Ovary (tissue), 3 donors: Measurements from ENCODE around the gene ADARB2.

Experiments
- POLR2A ChIP-seq: fragments of 450-650 bp; IDR thresholded peaks from one replicate; pipeline ENCODE4 v1.6.1; 2017; ENCODE audit warnings: antibody characterized with exemption, mild to moderate bottlenecking, moderate library complexity
- TF ChIP-seq, protein P1 (sequence below), 3 donors: fragments of 450-650 bp in 2 of 3; fragments of 200-600 bp in 1 of 3; IDR thresholded peaks; one replicate each; pipeline versions ENCODE4 v1.5.1 to v1.8.0; 2016 to 2022; ENCODE audit warnings: antibody characterized with exemption in 3 of 3, mild to moderate bottlenecking in 1 of 3
- donor health status: DM: no; HTN: no; CAD: no.

DNA sequence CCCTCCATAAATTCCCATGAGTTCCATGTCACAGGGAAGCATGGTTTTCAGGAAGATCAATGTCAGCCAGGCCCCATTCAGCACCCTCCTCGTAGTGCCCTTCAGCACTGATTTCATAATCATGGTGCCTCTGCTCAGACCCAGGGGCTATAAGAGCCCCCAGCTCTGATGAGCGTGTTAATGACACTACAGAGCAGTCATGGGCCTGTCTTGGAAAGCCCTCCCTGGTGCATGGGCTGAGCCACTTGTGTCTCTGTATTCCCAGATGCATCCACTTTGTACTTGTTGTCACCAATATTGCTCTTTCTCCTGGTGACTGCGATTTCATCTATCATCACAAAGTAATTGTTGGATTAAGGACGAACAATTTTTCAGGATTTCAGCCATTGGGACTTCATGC is 154.6 kb downstream of the ADARB2 start:
- TF ChIP-seq, protein P1, sequence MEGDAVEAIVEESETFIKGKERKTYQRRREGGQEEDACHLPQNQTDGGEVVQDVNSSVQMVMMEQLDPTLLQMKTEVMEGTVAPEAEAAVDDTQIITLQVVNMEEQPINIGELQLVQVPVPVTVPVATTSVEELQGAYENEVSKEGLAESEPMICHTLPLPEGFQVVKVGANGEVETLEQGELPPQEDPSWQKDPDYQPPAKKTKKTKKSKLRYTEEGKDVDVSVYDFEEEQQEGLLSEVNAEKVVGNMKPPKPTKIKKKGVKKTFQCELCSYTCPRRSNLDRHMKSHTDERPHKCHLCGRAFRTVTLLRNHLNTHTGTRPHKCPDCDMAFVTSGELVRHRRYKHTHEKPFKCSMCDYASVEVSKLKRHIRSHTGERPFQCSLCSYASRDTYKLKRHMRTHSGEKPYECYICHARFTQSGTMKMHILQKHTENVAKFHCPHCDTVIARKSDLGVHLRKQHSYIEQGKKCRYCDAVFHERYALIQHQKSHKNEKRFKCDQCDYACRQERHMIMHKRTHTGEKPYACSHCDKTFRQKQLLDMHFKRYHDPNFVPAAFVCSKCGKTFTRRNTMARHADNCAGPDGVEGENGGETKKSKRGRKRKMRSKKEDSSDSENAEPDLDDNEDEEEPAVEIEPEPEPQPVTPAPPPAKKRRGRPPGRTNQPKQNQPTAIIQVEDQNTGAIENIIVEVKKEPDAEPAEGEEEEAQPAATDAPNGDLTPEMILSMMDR (IDR thresholded peaks at IDR 0.05): no peak
- TF ChIP-seq POLR2A: no peak
